SJSA1 (cell line): ENCODE data around the gene CASTOR1. TPM values are rescaled to one million over a fixed set of nuclear protein-coding genes. Genes with fewer than 3 reads are reported as not detected.

ENCODE experiments used
- DNase-seq, 2 experiments: peaks; one replicate each; pipeline ENCODE4 v3.0.0-alpha.2; 2015 to 2020; ENCODE audit warnings: low spot score in 2 of 2, low read depth in 1 of 2
- H3K27ac ChIP-seq: fragments of 250-450 bp; sonication (Bioruptor Pico); 2 replicates; pipeline ENCODE4 v1.5.1; 2020; ENCODE audit warnings: mild to moderate bottlenecking, moderate library complexity
- H3K27me3 ChIP-seq: fragments of 250-450 bp; sonication (Bioruptor Pico); replicated peaks from 2 replicates; pipeline ENCODE4 v1.5.1; 2020; ENCODE audit warnings: mild to moderate bottlenecking, moderate library complexity
- H3K36me3 ChIP-seq: fragments of 250-450 bp; sonication (Bioruptor Pico); 2 replicates; pipeline ENCODE4 v1.5.1; 2020; ENCODE audit warnings: mild to moderate bottlenecking
- H3K4me1 ChIP-seq: fragments of 250-450 bp; sonication (Bioruptor Pico); replicated peaks from 2 replicates; pipeline ENCODE4 v1.6.1; 2021; ENCODE audit warnings: mild to moderate bottlenecking
- H3K4me3 ChIP-seq: fragments of 250-450 bp; sonication (Bioruptor Pico); 2 replicates; pipeline ENCODE4 v1.5.1; 2020; ENCODE audit warnings: mild to moderate bottlenecking
- H3K9me3 ChIP-seq: fragments of 250-450 bp; sonication (Bioruptor Pico); replicated peaks from 2 replicates; pipeline ENCODE4 v1.5.1; 2020; ENCODE audit warnings: mild to moderate bottlenecking
- total RNA-seq: library from RNA; depleted of rRNA; stranded (reverse); fragments of >200 nt; shearing (Covaris generic); gene quantifications from 2 replicates; pipeline ENCODE4 v1.2.3, GENCODE V29; 2014; rRNA removed

The CASTOR1 gene
- total RNA-seq, 1 experiment from 2014 or later: 9.1 TPM

GRCh38 chr22:30240541-30241417, 48.5 kb downstream of the CASTOR1 start:
- H3K4me3 ChIP-seq: no peak overlapping the region
- no peaks in the 10 kb centered on the region for H3K9me3 ChIP-seq
- DNase-seq: no peak
- H3K27ac ChIP-seq: no peak overlapping the region
- no peaks in the 10 kb centered on the region for H3K27me3 ChIP-seq
- peaks cover 53% of the 10 kb centered on the region for H3K4me1 ChIP-seq
- peaks cover 8% of the 10 kb centered on the region for H3K36me3 ChIP-seq

GRCh38 chr22:30239488-30240405, 49.6 kb downstream of the CASTOR1 start:
- Histone ChIP-seq H3K36me3 (peaks cover 8% of the 10 kb centered on the region), H3K4me3 (no peak overlapping the region), H3K4me1 (peaks cover 61% of the 10 kb centered on the region), H3K27me3 (no peaks in the 10 kb centered on the region), H3K27ac (no peak overlapping the region), H3K9me3 (no peaks in the 10 kb centered on the region)
- no peak for DNase-seq

- no peak overlapping the region for H3K27ac ChIP-seq
- H3K9me3 ChIP-seq: no peaks in the 10 kb centered on the region
- no peaks in the 10 kb centered on the region for H3K27me3 ChIP-seq
- peaks cover 3% of the 10 kb centered on the region for H3K36me3 ChIP-seq
- peaks cover 68% of the 10 kb centered on the region for H3K4me1 ChIP-seq
- no peak overlapping the region for H3K4me3 ChIP-seq
- no peak for DNase-seq
Measured at GRCh38 chr22:30238661-30239487, 50.4 kb downstream of the CASTOR1 start.

- Histone ChIP-seq H3K27ac (no peak overlapping the region), H3K4me1 (peaks cover 75% of the 10 kb centered on the region), H3K27me3 (no peaks in the 10 kb centered on the region), H3K9me3 (no peaks in the 10 kb centered on the region), H3K36me3 (no peaks in the 10 kb centered on the region; the same call in none of the 2 replicates), H3K4me3 (no peak overlapping the region)
- DNase-seq: no peak
Measured at GRCh38 chr22:30238136-30238535, 51.2 kb downstream of the CASTOR1 start.

GRCh38 chr22:30236875-30237274, 52.4 kb downstream of the CASTOR1 start:
- H3K27me3 ChIP-seq: no peaks in the 10 kb centered on the region
- H3K36me3 ChIP-seq: no peaks in the 10 kb centered on the region; the same call in 1 of the 2 replicates
- no peak overlapping the region for H3K4me3 ChIP-seq
- no peaks in the 10 kb centered on the region for H3K9me3 ChIP-seq
- DNase-seq: no peak
- H3K27ac ChIP-seq: no peak overlapping the region
- peaks cover 84% of the 10 kb centered on the region for H3K4me1 ChIP-seq

DNA sequence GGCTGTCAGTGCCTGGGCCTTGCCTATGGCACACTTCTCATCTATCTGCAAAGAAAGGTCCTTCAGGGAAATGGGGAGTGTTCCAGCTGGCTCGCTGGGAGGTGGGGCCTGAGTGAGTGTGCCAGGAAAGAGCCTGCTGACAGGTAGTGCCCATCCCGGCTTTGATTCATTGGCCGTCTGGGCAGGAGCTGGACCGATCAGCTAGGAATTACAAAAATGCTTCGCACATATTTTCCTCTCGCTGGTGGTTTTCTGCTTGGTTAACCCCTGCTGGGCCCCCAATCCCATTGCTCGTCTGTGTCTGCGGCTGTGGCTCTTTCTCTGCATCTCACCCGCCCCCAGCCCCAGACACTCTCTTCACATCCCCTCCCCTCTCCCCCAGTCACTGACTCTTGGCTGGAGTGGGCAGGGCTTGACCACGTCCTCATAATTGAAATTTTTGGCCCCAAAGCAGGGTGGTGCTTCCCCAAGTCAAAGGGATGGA, 53.6 kb downstream of the CASTOR1 start:
- Histone ChIP-seq H3K36me3 (no peaks in the 10 kb centered on the region), H3K27ac (peak overlapping the region; percentile 76), H3K4me1 (peaks cover 76% of the 10 kb centered on the region)

More for the DNA sequence above, 53.6 kb downstream of the CASTOR1 start:
- H3K4me3 ChIP-seq: no peak overlapping the region
- H3K9me3 ChIP-seq: no peaks in the 10 kb centered on the region
- H3K27me3 ChIP-seq: no peaks in the 10 kb centered on the region
- peak; percentile 83 to 88 for DNase-seq

Other genes with a start within 250 kb of the CASTOR1 start
- not detected in 2 replicates for gene HORMAD2, start 209.0 kb downstream of the CASTOR1 start, total RNA-seq
- gene LIF, start 42.7 kb downstream of the CASTOR1 start, total RNA-seq: 1.4 and 5.5 TPM in 2 replicates
- gene OSM, start 22.7 kb downstream of the CASTOR1 start, total RNA-seq: not detected in 2 replicates
- 17.4 and 18.1 TPM in 2 replicates for gene TBC1D10A, start 37.4 kb upstream of the CASTOR1 start, total RNA-seq
- gene SF3A1, start 67.4 kb upstream of the CASTOR1 start, total RNA-seq: 12.1 and 37.2 TPM in 2 replicates
- 1.9 and 4.5 TPM in 2 replicates for gene CCDC157, start 67.5 kb upstream of the CASTOR1 start, total RNA-seq
- gene RNF215, start 97.9 kb upstream of the CASTOR1 start, total RNA-seq: 9.2 and 9.5 TPM in 2 replicates
- gene SEC14L2, start 107.5 kb upstream of the CASTOR1 start, total RNA-seq: 3.4 and 16.2 TPM in 2 replicates
- 46.2 and 48.6 TPM in 2 replicates for gene MTFP1, start 136.3 kb upstream of the CASTOR1 start, total RNA-seq
- gene SEC14L3, start 182.5 kb upstream of the CASTOR1 start, total RNA-seq: not detected in 2 replicates
- not detected in 2 replicates for gene SEC14L4, start 216.2 kb upstream of the CASTOR1 start, total RNA-seq